Epithelial cell of alveolus of lung (primary cell): ENCODE data around the gene CLEC1B. TPM values are rescaled to one million over a fixed set of nuclear protein-coding genes. Genes with fewer than 3 reads are reported as not detected.

Experiments used
- total RNA-seq: library from RNA; depleted of rRNA; stranded (reverse); fragments of >200 nt; gene quantifications from 2 replicates; pipeline ENCODE4 v1.2.1, GENCODE V29; 2015

Gene CLEC1B
- not detected in 2 replicates for total RNA-seq

DNA sequence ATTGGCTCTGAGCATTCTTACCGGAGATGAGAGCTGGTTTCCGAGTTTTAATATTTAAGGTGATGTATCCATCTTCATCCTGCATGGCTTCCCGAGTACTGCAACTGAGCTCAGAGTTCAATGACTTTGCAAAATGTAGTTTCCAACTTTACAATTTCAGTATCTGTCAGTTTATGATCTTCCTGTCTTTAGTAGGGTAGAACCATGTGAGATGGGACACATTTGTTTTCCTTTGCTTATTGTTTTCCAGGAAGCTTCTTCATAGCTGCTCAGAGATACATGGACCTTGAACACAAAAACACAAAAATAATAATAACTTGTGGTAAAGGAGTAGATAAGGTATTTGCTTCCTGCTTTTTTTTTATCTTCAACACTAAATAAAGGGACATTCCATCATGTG, at the start of gene CLEC1B:
Gene CLEC1B, minus strand, starts transcription at position 106 of the 400 bp plus-strand sequence. Its CDS starts 21 bp downstream, at position 85.

GRCh38 chr12:10030446-10030845, 31.5 kb upstream of the CLEC1B start, which contains the start of gene CLEC9A:
CLEC9A (plus strand) TSS chr12:10030682; CDS start chr12:10052688, 22,006 bp downstream.

GRCh38 chr12:9971181-9971580, 27.7 kb downstream of the CLEC1B start, which contains the start of gene CLEC12A:
CLEC12A (plus strand) TSS chr12:9971409; CDS start chr12:9971597, 188 bp downstream.

Other genes with a start within 250 kb of the CLEC1B start
- 0.08 and 1.0 TPM in 2 replicates for gene CD69, start 238.2 kb downstream of the CLEC1B start, total RNA-seq
- gene KLRF1, start 171.6 kb downstream of the CLEC1B start, total RNA-seq: not detected in 2 replicates
- gene CLEC2B, start 129.8 kb downstream of the CLEC1B start, total RNA-seq: 8.6 and 9.8 TPM in 2 replicates
- not detected in 2 replicates for gene KLRF2, start 117.6 kb downstream of the CLEC1B start, total RNA-seq
- gene CLEC2A, start 66.8 kb downstream of the CLEC1B start, total RNA-seq: not detected in 2 replicates
- not detected in 2 replicates for gene CLEC12A, start 27.7 kb downstream of the CLEC1B start, total RNA-seq
- not detected in 2 replicates for gene CLEC12B, start 11.5 kb upstream of the CLEC1B start, total RNA-seq
- not detected in 2 replicates for gene CLEC9A, start 31.6 kb upstream of the CLEC1B start, total RNA-seq
- gene CLEC1A, start 99.9 kb upstream of the CLEC1B start, total RNA-seq: 0.13 TPM in 1 of 2 replicates, not detected in the other
- gene CLEC7A, start 131.1 kb upstream of the CLEC1B start, total RNA-seq: under 0.01 TPM in 1 of 2 replicates, not detected in the other
- 4.0 and 10.1 TPM in 2 replicates for gene OLR1, start 173.0 kb upstream of the CLEC1B start, total RNA-seq
- 3.8 and 13.8 TPM in 2 replicates for gene TMEM52B, start 179.9 kb upstream of the CLEC1B start, total RNA-seq
- 69.3 and 89.6 TPM in 2 replicates for gene GABARAPL1, start 213.8 kb upstream of the CLEC1B start, total RNA-seq